ENCODE measurements around the gene NHS. TPM values are rescaled to one million over a fixed set of nuclear protein-coding genes. Genes with fewer than 3 reads are reported as not detected.

Gene NHS
- total RNA-seq, 1 experiment from 2014 or later, result 19.5 TPM

GRCh38 chrX:17435476-17435875, 60.5 kb downstream of the NHS start:
- BruUV-seq (replicated peaks), result no TSS peak
- Mint-ChIP-seq H3K27me3 (ENCODE audit: unreplicated experiment) (no peaks in the 10 kb centered on the region), H3K4me1 (ENCODE audit: low read depth, unreplicated experiment) (no peaks in the 10 kb centered on the region), H3K9me3 (ENCODE audit: low read depth, unreplicated experiment) (no peaks in the 10 kb centered on the region), H3K27ac (ENCODE audit: unreplicated experiment) (no peak overlapping the region), H3K4me3 (ENCODE audit: low read depth, unreplicated experiment) (no peak overlapping the region), H3K36me3 (ENCODE audit: insufficient read depth, unreplicated experiment) (no peaks in the 10 kb centered on the region)
- CTCF ChIA-PET, result interaction anchor here (0.5 kb wide), 1 partner anchor 9 kb away, joined by 3 read pairs; no protein-coding TSS in a partner anchor
- no peak for DNase-seq
- TF ChIP-seq, protein P1, sequence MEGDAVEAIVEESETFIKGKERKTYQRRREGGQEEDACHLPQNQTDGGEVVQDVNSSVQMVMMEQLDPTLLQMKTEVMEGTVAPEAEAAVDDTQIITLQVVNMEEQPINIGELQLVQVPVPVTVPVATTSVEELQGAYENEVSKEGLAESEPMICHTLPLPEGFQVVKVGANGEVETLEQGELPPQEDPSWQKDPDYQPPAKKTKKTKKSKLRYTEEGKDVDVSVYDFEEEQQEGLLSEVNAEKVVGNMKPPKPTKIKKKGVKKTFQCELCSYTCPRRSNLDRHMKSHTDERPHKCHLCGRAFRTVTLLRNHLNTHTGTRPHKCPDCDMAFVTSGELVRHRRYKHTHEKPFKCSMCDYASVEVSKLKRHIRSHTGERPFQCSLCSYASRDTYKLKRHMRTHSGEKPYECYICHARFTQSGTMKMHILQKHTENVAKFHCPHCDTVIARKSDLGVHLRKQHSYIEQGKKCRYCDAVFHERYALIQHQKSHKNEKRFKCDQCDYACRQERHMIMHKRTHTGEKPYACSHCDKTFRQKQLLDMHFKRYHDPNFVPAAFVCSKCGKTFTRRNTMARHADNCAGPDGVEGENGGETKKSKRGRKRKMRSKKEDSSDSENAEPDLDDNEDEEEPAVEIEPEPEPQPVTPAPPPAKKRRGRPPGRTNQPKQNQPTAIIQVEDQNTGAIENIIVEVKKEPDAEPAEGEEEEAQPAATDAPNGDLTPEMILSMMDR (IDR thresholded peaks at IDR 0.05; ENCODE audit: unreplicated experiment), result no peak
- intact Hi-C loops (cut with micrococcal nuclease; ENCODE audit: unreplicated experiment), result no loop called here

- no peaks in the 10 kb centered on the region for H3K36me3 Mint-ChIP-seq (ENCODE audit: insufficient read depth, unreplicated experiment)
- H3K4me3 Mint-ChIP-seq (ENCODE audit: low read depth, unreplicated experiment), result no peak overlapping the region
- H3K4me1 Mint-ChIP-seq (ENCODE audit: low read depth, unreplicated experiment), result peaks cover 14% of the 10 kb centered on the region
- TF ChIP-seq, protein P1 (IDR thresholded peaks at IDR 0.05; ENCODE audit: unreplicated experiment), result no peak
- no peaks in the 10 kb centered on the region for H3K27me3 Mint-ChIP-seq (ENCODE audit: unreplicated experiment)
- intact Hi-C loops (cut with micrococcal nuclease; ENCODE audit: unreplicated experiment), result no loop called here
- no peaks in the 10 kb centered on the region for H3K9me3 Mint-ChIP-seq (ENCODE audit: low read depth, unreplicated experiment)
- CTCF ChIA-PET, result no interaction called here
- no peak overlapping the region for H3K27ac Mint-ChIP-seq (ENCODE audit: unreplicated experiment)
- BruUV-seq (replicated peaks), result no TSS peak
- no peak for DNase-seq
Observed at GRCh38 chrX:17438221-17438620, 63.2 kb downstream of the NHS start.

DNA sequence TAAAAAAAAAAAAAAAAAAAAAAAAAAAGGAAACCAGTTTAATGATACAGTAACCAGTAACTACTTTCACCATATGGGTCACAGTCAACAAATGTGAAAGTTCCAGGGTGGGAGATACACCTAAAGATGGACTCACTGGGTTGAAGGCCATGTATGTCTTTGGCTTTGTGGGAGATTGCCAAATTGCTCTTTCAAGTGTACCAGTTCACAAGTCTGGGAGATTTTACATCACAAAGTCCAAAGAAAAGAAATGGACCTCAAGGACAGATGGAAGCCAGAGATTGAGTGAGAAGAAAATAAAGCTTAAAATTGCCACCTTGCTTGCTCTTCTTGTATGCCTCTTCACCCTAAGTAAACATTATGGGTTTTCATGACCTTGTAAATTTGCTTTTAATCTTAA, 65.3 kb downstream of the NHS start:
- TF ChIP-seq, protein P1 (IDR thresholded peaks at IDR 0.05; ENCODE audit: unreplicated experiment), result no peak
- Mint-ChIP-seq H3K9me3 (ENCODE audit: low read depth, unreplicated experiment) (no peaks in the 10 kb centered on the region), H3K27ac (ENCODE audit: unreplicated experiment) (no peak overlapping the region), H3K27me3 (ENCODE audit: unreplicated experiment) (no peaks in the 10 kb centered on the region), H3K4me1 (ENCODE audit: low read depth, unreplicated experiment) (peaks cover 14% of the 10 kb centered on the region), H3K4me3 (ENCODE audit: low read depth, unreplicated experiment) (no peak overlapping the region), H3K36me3 (ENCODE audit: insufficient read depth, unreplicated experiment) (no peaks in the 10 kb centered on the region)
- DNase-seq, result no peak
- intact Hi-C loops (cut with micrococcal nuclease; ENCODE audit: unreplicated experiment), result no loop called here
- CTCF ChIA-PET, result no interaction called here
- BruUV-seq (replicated peaks), result no TSS peak

- H3K27me3 Mint-ChIP-seq (ENCODE audit: unreplicated experiment), result no peaks in the 10 kb centered on the region
Observed at GRCh38 chrX:17440836-17441235, 65.8 kb downstream of the NHS start.

More at GRCh38 chrX:17440836-17441235, 65.8 kb downstream of the NHS start:
- no TSS peak for BruUV-seq (replicated peaks)
- TF ChIP-seq, protein P1 (IDR thresholded peaks at IDR 0.05; ENCODE audit: unreplicated experiment), result no peak
- peaks cover 14% of the 10 kb centered on the region for H3K4me1 Mint-ChIP-seq (ENCODE audit: low read depth, unreplicated experiment)
- DNase-seq, result no peak
- intact Hi-C loops (cut with micrococcal nuclease; ENCODE audit: unreplicated experiment), result no loop called here
- no peaks in the 10 kb centered on the region for H3K36me3 Mint-ChIP-seq (ENCODE audit: insufficient read depth, unreplicated experiment)
- no peaks in the 10 kb centered on the region for H3K9me3 Mint-ChIP-seq (ENCODE audit: low read depth, unreplicated experiment)
- no peak overlapping the region for H3K27ac Mint-ChIP-seq (ENCODE audit: unreplicated experiment)
- H3K4me3 Mint-ChIP-seq (ENCODE audit: low read depth, unreplicated experiment), result no peak overlapping the region
- CTCF ChIA-PET, result no interaction called here

Measured in Calu3 (cell line).